ENCODE results near the gene ATP8A2. TPM values are rescaled to one million over a fixed set of nuclear protein-coding genes. Genes with fewer than 3 reads are reported as not detected.

The ATP8A2 gene
- total and polyA plus RNA-seq, 10 of the 15 experiments (the other 5 are each of a cell fraction or from before 2014, with no cell fraction given): 0.01 to 0.04 (median 0.04) TPM; not detected in 7

DNA sequence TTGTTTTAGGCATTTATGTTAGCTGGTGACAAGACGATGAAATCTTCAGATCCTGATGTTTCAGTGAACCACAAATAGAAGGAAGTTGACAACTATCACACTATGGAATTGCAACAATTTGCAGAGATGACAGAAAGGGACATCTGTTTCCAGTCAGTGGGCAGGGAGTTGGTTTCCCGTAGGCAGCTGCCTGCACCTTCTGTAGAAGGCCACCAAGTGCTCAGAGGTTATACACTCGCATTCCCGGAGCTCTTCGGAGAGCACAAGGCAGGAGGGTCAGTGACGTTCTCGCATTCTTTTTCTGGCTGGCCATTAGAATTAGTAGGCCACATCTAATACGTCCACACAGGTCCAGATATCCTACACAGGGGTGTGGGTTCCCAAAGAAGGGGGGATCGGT, 550.6 kb downstream of the ATP8A2 start:
- no peak for TF ChIP-seq NR2C2 (IDR thresholded peaks at IDR 0.05; ENCODE audit: borderline replicate concordance, control insufficient read depth, insufficient read length, low read depth)
- no peak for TF ChIP-seq SPI1 (IDR thresholded peaks at IDR 0.05; ENCODE audit: borderline replicate concordance, insufficient read depth, low read depth, low read length)
- TF ChIP-seq, protein P1, sequence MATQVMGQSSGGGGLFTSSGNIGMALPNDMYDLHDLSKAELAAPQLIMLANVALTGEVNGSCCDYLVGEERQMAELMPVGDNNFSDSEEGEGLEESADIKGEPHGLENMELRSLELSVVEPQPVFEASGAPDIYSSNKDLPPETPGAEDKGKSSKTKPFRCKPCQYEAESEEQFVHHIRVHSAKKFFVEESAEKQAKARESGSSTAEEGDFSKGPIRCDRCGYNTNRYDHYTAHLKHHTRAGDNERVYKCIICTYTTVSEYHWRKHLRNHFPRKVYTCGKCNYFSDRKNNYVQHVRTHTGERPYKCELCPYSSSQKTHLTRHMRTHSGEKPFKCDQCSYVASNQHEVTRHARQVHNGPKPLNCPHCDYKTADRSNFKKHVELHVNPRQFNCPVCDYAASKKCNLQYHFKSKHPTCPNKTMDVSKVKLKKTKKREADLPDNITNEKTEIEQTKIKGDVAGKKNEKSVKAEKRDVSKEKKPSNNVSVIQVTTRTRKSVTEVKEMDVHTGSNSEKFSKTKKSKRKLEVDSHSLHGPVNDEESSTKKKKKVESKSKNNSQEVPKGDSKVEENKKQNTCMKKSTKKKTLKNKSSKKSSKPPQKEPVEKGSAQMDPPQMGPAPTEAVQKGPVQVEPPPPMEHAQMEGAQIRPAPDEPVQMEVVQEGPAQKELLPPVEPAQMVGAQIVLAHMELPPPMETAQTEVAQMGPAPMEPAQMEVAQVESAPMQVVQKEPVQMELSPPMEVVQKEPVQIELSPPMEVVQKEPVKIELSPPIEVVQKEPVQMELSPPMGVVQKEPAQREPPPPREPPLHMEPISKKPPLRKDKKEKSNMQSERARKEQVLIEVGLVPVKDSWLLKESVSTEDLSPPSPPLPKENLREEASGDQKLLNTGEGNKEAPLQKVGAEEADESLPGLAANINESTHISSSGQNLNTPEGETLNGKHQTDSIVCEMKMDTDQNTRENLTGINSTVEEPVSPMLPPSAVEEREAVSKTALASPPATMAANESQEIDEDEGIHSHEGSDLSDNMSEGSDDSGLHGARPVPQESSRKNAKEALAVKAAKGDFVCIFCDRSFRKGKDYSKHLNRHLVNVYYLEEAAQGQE (IDR thresholded peaks at IDR 0.05; ENCODE audit: low read depth, low read length): no peak
- no peak for TF ChIP-seq RELB (IDR thresholded peaks at IDR 0.05; ENCODE audit: low read depth)
- TF ChIP-seq STAT1 (conservative IDR thresholded peaks at IDR 0.05): no peak
- no peak for TF ChIP-seq ZSCAN29 (IDR thresholded peaks at IDR 0.05)
- no peak for TF ChIP-seq ZZZ3 (IDR thresholded peaks at IDR 0.05; ENCODE audit: control insufficient read depth, insufficient read length, low read depth)
- no peak for TF ChIP-seq SUPT20H (IDR thresholded peaks at IDR 0.05; ENCODE audit: borderline replicate concordance, control insufficient read depth, low read depth, low read length)
- TF ChIP-seq EGR1 (IDR thresholded peaks at IDR 0.05; ENCODE audit: borderline replicate concordance in 1 of 2, low read depth in 2 of 2, low read length in 2 of 2): no peak
- intact Hi-C loops (cut with micrococcal nuclease; ENCODE audit: unreplicated experiment) (no loop called here), in situ Hi-C loops (cut with MboI) (no loop called here)
- BruUV-seq (replicated peaks): no TSS peak
- CTCF ChIA-PET: no interaction called here
- Histone ChIP-seq H3K27ac (ENCODE audit: control insufficient read depth, insufficient read depth) (no peak overlapping the region), H4K20me1 (ENCODE audit: control insufficient read depth, insufficient read depth) (no peaks in the 10 kb centered on the region), H3K27me3 (replicated peaks in 1 of 2; ENCODE audit: control insufficient read depth in 2 of 2, insufficient read depth in 2 of 2, low read length in 1 of 2) (no peaks in the 10 kb centered on the region), H3K9ac (ENCODE audit: control insufficient read depth, insufficient read depth, low read length) (no peak overlapping the region), H2AFZ (ENCODE audit: control insufficient read depth, low read depth, low read length) (no peak overlapping the region), H3K79me2 (ENCODE audit: control insufficient read depth, insufficient read depth, low read length) (no peaks in the 10 kb centered on the region), H3K36me3 (ENCODE audit: control insufficient read depth in 2 of 2, insufficient read depth in 2 of 2, low read length in 1 of 2) (no peaks in the 10 kb centered on the region), H3K4me2 (ENCODE audit: control insufficient read depth, insufficient read depth) (no peak overlapping the region), H3K4me1 (ENCODE audit: control insufficient read depth, insufficient read depth, low read length) (no peaks in the 10 kb centered on the region), H3K9me3 (replicated peaks; ENCODE audit: control insufficient read depth, insufficient read depth, low read length) (no peaks in the 10 kb centered on the region), H3K4me3 (no peak overlapping the region)
- SMC1A ChIA-PET (ENCODE audit: uncharacterized antibody, unreplicated experiment): no interaction called here
- ATAC-seq (no peak), DNase-seq (ENCODE audit: low read depth, low spot score) (no peak), FAIRE-seq (no peak)
- 50% methylated on average over 9 of the region's 9 CpGs for WGBS (ENCODE audit: insufficient coverage, insufficient replicate concordance, low lambda C conversion rate, missing lambda C conversion rate)
- RAD21 ChIA-PET (ENCODE audit: unreplicated experiment): no interaction called here
- POLR2A ChIA-PET: no interaction called here

All from GM12878 (cell line).